Measurements from ENCODE around the gene ING3.

Gene ING3

GRCh38 chr7:120966961-120967360 is 16.4 kb downstream of the ING3 start:
- Histone ChIP-seq H3K9me3 (ENCODE audit: insufficient read depth, low read length) (no peaks in the 10 kb centered on the region), H3K27me3 (ENCODE audit: low read depth, low read length) (no peaks in the 10 kb centered on the region), H4K20me1 (ENCODE audit: insufficient read depth, low read length) (no peaks in the 10 kb centered on the region), H3K4me3 (ENCODE audit: low read length) (no peak overlapping the region), H3K9ac (ENCODE audit: low read length) (no peak overlapping the region), H3K79me2 (ENCODE audit: low read length) (no peaks in the 10 kb centered on the region), H3K4me1 (ENCODE audit: low read length) (no peaks in the 10 kb centered on the region), H3K4me2 (ENCODE audit: low read length) (no peak overlapping the region), H2AFZ (ENCODE audit: low read depth, low read length) (no peak overlapping the region), H3K36me3 (replicated peaks; ENCODE audit: low read depth, low read length) (peaks cover 29% of the 10 kb centered on the region), H3K27ac (ENCODE audit: low read length) (no peak overlapping the region)
- TF ChIP-seq EZH2phosphoT487 (IDR thresholded peaks at IDR 0.05; ENCODE audit: low read depth) (no peak), CTCF (IDR thresholded peaks at IDR 0.05; ENCODE audit: low read depth, low read length) (no peak)

GRCh38 chr7:120973849-120974248 is 23.3 kb downstream of the ING3 start:
- TF ChIP-seq EZH2phosphoT487 (IDR thresholded peaks at IDR 0.05; ENCODE audit: low read depth) (no peak), CTCF (IDR thresholded peaks at IDR 0.05; ENCODE audit: low read depth, low read length) (no peak)
- H3K36me3 ChIP-seq (replicated peaks; ENCODE audit: low read depth, low read length) = peaks cover 15% of the 10 kb centered on the region

GRCh38 chr7:120979765-120980499 is 29.4 kb downstream of the ING3 start:
- Histone ChIP-seq H3K79me2 (ENCODE audit: low read length) (no peaks in the 10 kb centered on the region), H3K27ac (ENCODE audit: low read length) (no peak overlapping the region)

More at GRCh38 chr7:120973849-120974248, 23.3 kb downstream of the ING3 start:
- H3K4me1 ChIP-seq (ENCODE audit: low read length) = no peaks in the 10 kb centered on the region
- no peak overlapping the region for H3K27ac ChIP-seq (ENCODE audit: low read length)
- H3K9ac ChIP-seq (ENCODE audit: low read length) = no peak overlapping the region
- H2AFZ ChIP-seq (ENCODE audit: low read depth, low read length) = no peak overlapping the region
- H3K4me3 ChIP-seq (ENCODE audit: low read length) = no peak overlapping the region
- no peaks in the 10 kb centered on the region for H3K27me3 ChIP-seq (ENCODE audit: low read depth, low read length)
- no peaks in the 10 kb centered on the region for H3K9me3 ChIP-seq (ENCODE audit: insufficient read depth, low read length)
- no peaks in the 10 kb centered on the region for H3K79me2 ChIP-seq (ENCODE audit: low read length)
- no peak overlapping the region for H3K4me2 ChIP-seq (ENCODE audit: low read length)
- H4K20me1 ChIP-seq (ENCODE audit: insufficient read depth, low read length) = no peaks in the 10 kb centered on the region

GRCh38 chr7:120981117-120981516 is 30.5 kb downstream of the ING3 start:
- Histone ChIP-seq H3K79me2 (ENCODE audit: low read length) (no peaks in the 10 kb centered on the region), H3K9me3 (ENCODE audit: insufficient read depth, low read length) (no peaks in the 10 kb centered on the region), H3K4me3 (ENCODE audit: low read length) (no peak overlapping the region), H2AFZ (ENCODE audit: low read depth, low read length) (no peak overlapping the region), H3K27ac (ENCODE audit: low read length) (no peak overlapping the region), H3K27me3 (ENCODE audit: low read depth, low read length) (no peaks in the 10 kb centered on the region), H3K4me1 (ENCODE audit: low read length) (no peaks in the 10 kb centered on the region), H3K4me2 (ENCODE audit: low read length) (no peak overlapping the region), H3K36me3 (replicated peaks; ENCODE audit: low read depth, low read length) (no peaks in the 10 kb centered on the region), H4K20me1 (ENCODE audit: insufficient read depth, low read length) (no peaks in the 10 kb centered on the region), H3K9ac (ENCODE audit: low read length) (no peak overlapping the region)
- TF ChIP-seq EZH2phosphoT487 (IDR thresholded peaks at IDR 0.05; ENCODE audit: low read depth) (no peak), CTCF (IDR thresholded peaks at IDR 0.05; ENCODE audit: low read depth, low read length) (no peak)

More at GRCh38 chr7:120979765-120980499, 29.4 kb downstream of the ING3 start:
- Histone ChIP-seq H2AFZ (ENCODE audit: low read depth, low read length) (no peak overlapping the region), H3K27me3 (ENCODE audit: low read depth, low read length) (no peaks in the 10 kb centered on the region), H3K9me3 (ENCODE audit: insufficient read depth, low read length) (no peaks in the 10 kb centered on the region), H3K9ac (ENCODE audit: low read length) (no peak overlapping the region), H3K4me2 (ENCODE audit: low read length) (no peak overlapping the region), H3K36me3 (replicated peaks; ENCODE audit: low read depth, low read length) (no peaks in the 10 kb centered on the region), H3K4me1 (ENCODE audit: low read length) (no peaks in the 10 kb centered on the region), H3K4me3 (ENCODE audit: low read length) (no peak overlapping the region), H4K20me1 (ENCODE audit: insufficient read depth, low read length) (no peaks in the 10 kb centered on the region)
- no peak for TF ChIP-seq CTCF (IDR thresholded peaks at IDR 0.05; ENCODE audit: low read depth, low read length)
- no peak for TF ChIP-seq EZH2phosphoT487 (IDR thresholded peaks at IDR 0.05; ENCODE audit: low read depth)

Measured in OCI-LY3 (cell line).